ENCODE data around the gene SDC3.

- no peak for TF ChIP-seq CTCF (IDR thresholded peaks at IDR 0.05; ENCODE audit: low read depth, low read length, missing input control)
- TF ChIP-seq JUND (IDR thresholded peaks at IDR 0.05) = no peak
- TF ChIP-seq EGR1 (IDR thresholded peaks at IDR 0.05; ENCODE audit: low read depth in 2 of 2) = no peak
- TF ChIP-seq REST (IDR thresholded peaks at IDR 0.05) = no peak
- no peak for TF ChIP-seq TAF1 (conservative IDR thresholded peaks at IDR 0.05)
- no peak for TF ChIP-seq MAX (IDR thresholded peaks at IDR 0.05)
- no peak for TF ChIP-seq RAD21 (IDR thresholded peaks at IDR 0.05)
- no peak for TF ChIP-seq FOXA1 (IDR thresholded peaks at IDR 0.05)
- no peak for TF ChIP-seq HNF4A (conservative IDR thresholded peaks at IDR 0.05)
- no peak for TF ChIP-seq ZBTB33 (IDR thresholded peaks at IDR 0.05)
- no peak for TF ChIP-seq YY1 (IDR thresholded peaks at IDR 0.05)
- TF ChIP-seq ATF3 (IDR thresholded peaks at IDR 0.05) = no peak
Observed at GRCh38 chr1:30888391-30888790, 20.2 kb downstream of the SDC3 start.

Measured in liver (tissue), 3 donors.